OCI-LY3 (cell line): ENCODE measurements around the gene GABRR1.

Experiments
- CTCF ChIP-seq: fragments of 200-600, 300-600 bp; sonication (generic); IDR thresholded peaks from 2 replicates; pipeline ENCODE4 v1.5.1; 2014; ENCODE audit warnings: antibody characterized with exemption, low read length, low read depth
- EZH2phosphoT487 ChIP-seq: fragments of 200-600 bp; shearing (Covaris generic); IDR thresholded peaks from 2 replicates; pipeline ENCODE4 v1.6.1; 2018; ENCODE audit warnings: antibody characterized with exemption, mixed run types, low read depth

- TF ChIP-seq CTCF: no peak
- no peak for TF ChIP-seq EZH2phosphoT487
These were observed 40.6 kb upstream of the GABRR1 start for GRCh38 chr6:89257781-89258180.
